ENCODE results near the gene FURIN. TPM values are rescaled to one million over a fixed set of nuclear protein-coding genes. Genes with fewer than 3 reads are reported as not detected.

The FURIN gene
- total and polyA plus RNA-seq, 2 of the 8 experiments (the other 6 are each of a cell fraction or from before 2014, with no cell fraction given), result 15.8 to 32.1 TPM

DNA sequence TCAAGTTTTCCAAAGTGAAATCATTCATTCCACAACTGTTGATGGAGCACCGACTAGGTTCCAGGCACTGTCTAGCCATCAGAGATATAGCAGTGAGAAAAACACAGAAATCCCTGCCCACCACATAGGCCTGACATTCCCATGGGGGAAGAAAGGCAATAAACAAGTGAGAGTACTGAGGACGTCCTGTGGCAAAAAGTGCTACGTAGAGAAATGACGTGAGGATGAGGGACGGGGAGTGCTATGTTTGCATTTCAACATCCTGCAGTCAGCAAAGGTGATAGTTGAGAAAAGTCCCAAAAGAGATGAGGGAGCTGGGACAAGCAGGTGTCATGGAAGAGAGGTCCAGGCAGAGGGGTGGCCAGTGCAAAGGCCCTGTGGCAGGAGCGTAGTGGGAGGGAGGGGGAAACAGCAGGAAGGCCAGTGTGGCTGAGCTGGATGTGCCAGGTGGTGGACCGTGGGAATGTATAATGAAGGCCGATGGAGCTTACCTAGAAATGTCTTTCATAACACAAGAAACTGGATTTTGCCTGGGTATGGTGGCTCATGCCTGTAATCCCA lies 10.4 kb upstream of the FURIN start:
- no peaks in the 10 kb centered on the region for H4K20me1 ChIP-seq (replicated peaks in 1 of 2; ENCODE audit: control insufficient read depth in 1 of 2, insufficient read depth in 2 of 2, low read length in 2 of 2)
- H3K79me2 ChIP-seq (ENCODE audit: control insufficient read depth in 1 of 2, insufficient read depth in 2 of 2, low read length in 2 of 2), result no peaks in the 10 kb centered on the region
- no peaks in the 10 kb centered on the region for H3K36me3 ChIP-seq (ENCODE audit: control insufficient read depth in 2 of 4, insufficient read depth in 4 of 4, low read length in 3 of 4)
- no peak overlapping the region for H4K91ac ChIP-seq (replicated peaks; ENCODE audit: insufficient read length, low read length)
- no peak overlapping the region for H3K23ac ChIP-seq (ENCODE audit: insufficient read length)
- H3K9ac ChIP-seq (replicated peaks in 1 of 4; ENCODE audit: extremely low read depth in 1 of 4, low read depth in 3 of 4, low read length in 3 of 4), result no peak overlapping the region
- peak overlapping the region; percentile 65; the same call in 1 of the 2 replicates for H2BK15ac ChIP-seq (ENCODE audit: low read length)
- no peak overlapping the region for H3K56ac ChIP-seq (replicated peaks; ENCODE audit: insufficient read length, low read depth, low read length)
- TF ChIP-seq POU5F1 (IDR thresholded peaks at IDR 0.05; ENCODE audit: low read depth, low read length) (no peak), KDM5A (IDR thresholded peaks at IDR 0.05; ENCODE audit: low read length) (no peak), KDM1A (IDR thresholded peaks at IDR 0.05; ENCODE audit: borderline replicate concordance, low read length) (0 out of 2 replicates have a peak, but pooled peaks have one; percentile 42), CREB1 (IDR thresholded peaks at IDR 0.05) (no peak)
- TF ChIP-seq, protein P1, sequence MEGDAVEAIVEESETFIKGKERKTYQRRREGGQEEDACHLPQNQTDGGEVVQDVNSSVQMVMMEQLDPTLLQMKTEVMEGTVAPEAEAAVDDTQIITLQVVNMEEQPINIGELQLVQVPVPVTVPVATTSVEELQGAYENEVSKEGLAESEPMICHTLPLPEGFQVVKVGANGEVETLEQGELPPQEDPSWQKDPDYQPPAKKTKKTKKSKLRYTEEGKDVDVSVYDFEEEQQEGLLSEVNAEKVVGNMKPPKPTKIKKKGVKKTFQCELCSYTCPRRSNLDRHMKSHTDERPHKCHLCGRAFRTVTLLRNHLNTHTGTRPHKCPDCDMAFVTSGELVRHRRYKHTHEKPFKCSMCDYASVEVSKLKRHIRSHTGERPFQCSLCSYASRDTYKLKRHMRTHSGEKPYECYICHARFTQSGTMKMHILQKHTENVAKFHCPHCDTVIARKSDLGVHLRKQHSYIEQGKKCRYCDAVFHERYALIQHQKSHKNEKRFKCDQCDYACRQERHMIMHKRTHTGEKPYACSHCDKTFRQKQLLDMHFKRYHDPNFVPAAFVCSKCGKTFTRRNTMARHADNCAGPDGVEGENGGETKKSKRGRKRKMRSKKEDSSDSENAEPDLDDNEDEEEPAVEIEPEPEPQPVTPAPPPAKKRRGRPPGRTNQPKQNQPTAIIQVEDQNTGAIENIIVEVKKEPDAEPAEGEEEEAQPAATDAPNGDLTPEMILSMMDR (IDR thresholded peaks at IDR 0.05; ENCODE audit: control extremely low read depth in 1 of 3, insufficient read depth in 1 of 3, low read depth in 1 of 3, low read length in 3 of 3), result no peak
- peaks cover 1% of the 10 kb centered on the region; the same call in 1 of the 2 replicates for H3K23me2 ChIP-seq (ENCODE audit: low read depth, low read length)
- H3K9me3 ChIP-seq (ENCODE audit: insufficient read depth in 2 of 2, low read depth in 1 of 2, low read length in 1 of 2), result no peaks in the 10 kb centered on the region
- no peak overlapping the region for H3K4me2 ChIP-seq (ENCODE audit: insufficient read depth in 1 of 2, low read depth in 2 of 2, low read length in 2 of 2)
- peaks cover 0 to 8% (median 5%) of the 10 kb centered on the region in 4 experiments; a peak in 6 of 7 replicates for H3K4me1 ChIP-seq (replicated peaks in 1 of 4; ENCODE audit: control insufficient read depth in 3 of 4, insufficient read depth in 4 of 4, low read length in 3 of 4)
- no peak overlapping the region for H4K8ac ChIP-seq (ENCODE audit: extremely low read depth, insufficient read depth, low read length)
- no peak overlapping the region for H2BK12ac ChIP-seq (ENCODE audit: low read depth, low read length)
- H2AFZ ChIP-seq (ENCODE audit: low read length), result no peak overlapping the region
- WGBS, 2 experiments (ENCODE audit: extremely low coverage in 1 of 2, insufficient coverage in 1 of 2, insufficient read length in 1 of 2, insufficient replicate concordance in 2 of 2, low coverage in 1 of 2, low lambda C conversion rate in 2 of 2, missing lambda C conversion rate in 1 of 2), result 90% methylated on average over 8 of the region's 8 CpGs; no CpG with 5 or more reads in 1 of the 2 experiments
- H2AK5ac ChIP-seq (ENCODE audit: low read depth, low read length), result no peak overlapping the region; the same call in 1 of the 2 replicates
- no peak overlapping the region for H3K27ac ChIP-seq (ENCODE audit: low read depth, low read length)
- CTCF ChIA-PET (ENCODE audit: partially characterized antibody), result interaction anchor here (1.0 to 2.0 kb wide), 4 partner anchors 28 to 99 kb away, joined by 3 to 6 read pairs (median 5); no protein-coding TSS in a partner anchor
- H3K79me1 ChIP-seq (ENCODE audit: low read depth, low read length), result no peaks in the 10 kb centered on the region
- no peak overlapping the region for H2BK5ac ChIP-seq (ENCODE audit: low read depth, low read length)
- H4K5ac ChIP-seq (ENCODE audit: insufficient read length, low read depth, low read length), result no peak overlapping the region
- H3K4me3 ChIP-seq (ENCODE audit: extremely low read depth in 1 of 4, insufficient read depth in 2 of 4, low read depth in 3 of 4, low read length in 4 of 4), result no peak overlapping the region
- DNase-seq (ENCODE audit: low read depth in 1 of 2, low spot score in 2 of 2) (no peak), FAIRE-seq (no peak)
- no peak overlapping the region for H2BK20ac ChIP-seq (ENCODE audit: low read length)
- H3K18ac ChIP-seq (ENCODE audit: extremely low read depth, low read length), result no peak overlapping the region
- no peak overlapping the region for H3K4ac ChIP-seq (replicated peaks; ENCODE audit: insufficient read length, low read depth, low read length)
- H3K14ac ChIP-seq (ENCODE audit: insufficient read length), result no peak overlapping the region
- H2BK120ac ChIP-seq (replicated peaks; ENCODE audit: low read depth, low read length), result no peak overlapping the region
- no peaks in the 10 kb centered on the region for H3K27me3 ChIP-seq (replicated peaks in 1 of 4; ENCODE audit: control insufficient read depth in 3 of 4, extremely low read depth in 1 of 4, insufficient read depth in 3 of 4, low read length in 3 of 4)
- POLR2A ChIA-PET (ENCODE audit: partially characterized antibody), result interaction anchor here (0.7 to 2.2 kb wide), 4 partner anchors 14 to 26 kb away, joined by 3 to 7 read pairs (median 4); no protein-coding TSS in a partner anchor

All from H1 (cell line).